ENCODE results near the gene P2RY8. TPM values are rescaled to one million over a fixed set of nuclear protein-coding genes. Genes with fewer than 3 reads are reported as not detected.

P2RY8 gene
- total RNA-seq, 1 donor from 2014 or later, result not detected

DNA sequence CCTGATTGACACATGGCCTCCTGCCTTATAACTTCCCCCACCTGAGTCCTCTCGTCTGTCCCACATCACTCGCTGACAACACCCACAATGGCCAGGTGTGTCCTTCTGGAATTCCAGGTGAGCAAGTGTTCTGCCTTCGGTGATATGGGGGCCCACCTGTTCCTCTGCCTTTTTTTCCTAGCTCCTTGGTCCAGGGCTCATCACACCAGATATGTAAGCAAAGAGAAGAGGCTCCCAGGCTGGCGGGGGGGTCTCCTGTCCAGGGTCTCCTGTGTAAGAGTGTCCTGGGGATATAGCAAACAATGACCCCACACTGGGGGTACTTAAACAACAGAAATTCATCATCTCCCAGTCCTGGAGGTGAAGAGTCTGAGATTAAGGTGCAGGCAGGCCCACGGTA is 25.2 kb downstream of the P2RY8 start:
- Mint-ChIP-seq H3K4me1 (ENCODE audit: unreplicated experiment) (no peaks in the 10 kb centered on the region), H3K27ac (ENCODE audit: unreplicated experiment) (no peak overlapping the region), H3K9me3 (ENCODE audit: unreplicated experiment) (no peaks in the 10 kb centered on the region), H3K36me3 (ENCODE audit: unreplicated experiment) (no peaks in the 10 kb centered on the region), H3K4me3 (ENCODE audit: unreplicated experiment) (no peak overlapping the region), H3K27me3 (ENCODE audit: unreplicated experiment) (no peaks in the 10 kb centered on the region)
- peak; percentile 75 for DNase-seq (ENCODE audit: extremely low spot score, unreplicated experiment)
- TF ChIP-seq, protein P1, sequence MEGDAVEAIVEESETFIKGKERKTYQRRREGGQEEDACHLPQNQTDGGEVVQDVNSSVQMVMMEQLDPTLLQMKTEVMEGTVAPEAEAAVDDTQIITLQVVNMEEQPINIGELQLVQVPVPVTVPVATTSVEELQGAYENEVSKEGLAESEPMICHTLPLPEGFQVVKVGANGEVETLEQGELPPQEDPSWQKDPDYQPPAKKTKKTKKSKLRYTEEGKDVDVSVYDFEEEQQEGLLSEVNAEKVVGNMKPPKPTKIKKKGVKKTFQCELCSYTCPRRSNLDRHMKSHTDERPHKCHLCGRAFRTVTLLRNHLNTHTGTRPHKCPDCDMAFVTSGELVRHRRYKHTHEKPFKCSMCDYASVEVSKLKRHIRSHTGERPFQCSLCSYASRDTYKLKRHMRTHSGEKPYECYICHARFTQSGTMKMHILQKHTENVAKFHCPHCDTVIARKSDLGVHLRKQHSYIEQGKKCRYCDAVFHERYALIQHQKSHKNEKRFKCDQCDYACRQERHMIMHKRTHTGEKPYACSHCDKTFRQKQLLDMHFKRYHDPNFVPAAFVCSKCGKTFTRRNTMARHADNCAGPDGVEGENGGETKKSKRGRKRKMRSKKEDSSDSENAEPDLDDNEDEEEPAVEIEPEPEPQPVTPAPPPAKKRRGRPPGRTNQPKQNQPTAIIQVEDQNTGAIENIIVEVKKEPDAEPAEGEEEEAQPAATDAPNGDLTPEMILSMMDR (IDR thresholded peaks at IDR 0.05), result no peak

DNA sequence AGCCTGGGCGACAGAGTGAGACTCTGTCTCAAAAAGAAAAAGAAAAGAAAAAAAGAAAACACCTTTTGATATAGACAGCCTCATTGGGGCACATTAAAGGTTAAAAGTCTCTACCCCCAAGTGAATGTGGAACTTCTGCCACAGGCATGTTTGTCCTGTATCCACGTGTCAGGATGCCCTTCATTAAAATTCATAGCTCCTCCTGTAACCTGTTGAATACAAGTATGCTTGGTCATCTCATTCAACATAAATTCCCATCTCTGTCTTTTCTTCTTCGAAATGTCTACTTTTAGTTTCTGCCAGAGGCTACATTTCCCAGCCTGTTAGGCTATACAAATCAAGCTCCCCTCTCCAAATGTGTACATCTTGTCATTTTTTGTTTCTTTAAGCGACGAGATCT is 25.8 kb downstream of the P2RY8 start:
- H3K27me3 Mint-ChIP-seq (ENCODE audit: unreplicated experiment), result no peaks in the 10 kb centered on the region
- no peak overlapping the region for H3K27ac Mint-ChIP-seq (ENCODE audit: unreplicated experiment)
- H3K36me3 Mint-ChIP-seq (ENCODE audit: unreplicated experiment), result no peaks in the 10 kb centered on the region
- H3K4me1 Mint-ChIP-seq (ENCODE audit: unreplicated experiment), result no peaks in the 10 kb centered on the region
- DNase-seq (ENCODE audit: extremely low spot score, unreplicated experiment), result no peak
- H3K4me3 Mint-ChIP-seq (ENCODE audit: unreplicated experiment), result no peak overlapping the region
- TF ChIP-seq, protein P1 (IDR thresholded peaks at IDR 0.05), result no peak
- H3K9me3 Mint-ChIP-seq (ENCODE audit: unreplicated experiment), result no peaks in the 10 kb centered on the region

DNA sequence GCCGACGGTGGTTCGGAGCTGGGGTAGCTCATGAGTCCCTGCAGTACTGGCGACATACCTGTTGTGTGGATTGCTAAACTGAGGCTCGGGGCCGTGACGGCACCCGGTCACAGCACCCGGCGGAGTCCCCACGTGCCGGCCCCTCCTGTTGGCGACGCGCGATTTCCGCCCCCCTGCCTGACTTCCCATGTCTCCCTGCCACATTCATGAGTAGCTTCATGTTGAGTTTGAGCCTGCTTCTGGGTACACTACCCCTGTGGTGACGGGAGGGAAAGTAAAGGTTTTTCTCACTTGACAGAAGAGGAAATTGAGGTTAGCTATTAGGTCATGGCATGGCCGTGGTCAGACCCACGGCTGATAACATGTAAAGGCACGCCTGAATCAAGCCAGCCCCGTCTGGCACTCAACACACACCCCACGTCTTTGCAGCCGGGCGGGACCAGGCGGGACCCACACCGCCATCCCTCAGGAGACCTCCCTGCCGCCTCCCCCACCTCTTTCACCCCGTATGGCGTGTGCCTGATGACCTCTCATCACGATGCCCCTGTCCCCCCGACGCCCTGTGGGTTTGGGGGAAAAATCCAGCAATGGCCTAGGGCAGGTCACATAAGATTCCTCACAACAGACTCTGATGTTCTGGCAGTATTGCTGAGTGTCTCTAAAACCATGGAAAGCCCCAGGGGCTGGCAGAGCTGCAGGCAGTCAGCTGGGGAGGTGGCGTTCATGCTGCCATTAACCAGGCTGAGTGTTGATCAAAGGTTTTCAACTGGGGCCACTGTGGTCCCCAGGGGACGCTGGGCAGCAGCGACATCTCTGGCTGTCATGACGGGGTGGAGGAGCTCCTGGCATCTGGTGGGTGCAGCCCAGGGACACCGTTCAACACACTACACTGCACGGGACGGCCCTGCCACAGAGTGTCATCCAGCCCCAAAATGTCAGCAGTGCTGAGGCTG is 29.2 kb downstream of the P2RY8 start:
- H3K4me3 Mint-ChIP-seq (ENCODE audit: unreplicated experiment), result no peak overlapping the region
- H3K9me3 Mint-ChIP-seq (ENCODE audit: unreplicated experiment), result no peaks in the 10 kb centered on the region
- H3K36me3 Mint-ChIP-seq (ENCODE audit: unreplicated experiment), result no peaks in the 10 kb centered on the region
- TF ChIP-seq, protein P1 (IDR thresholded peaks at IDR 0.05), result no peak
- H3K4me1 Mint-ChIP-seq (ENCODE audit: unreplicated experiment), result no peaks in the 10 kb centered on the region
- H3K27me3 Mint-ChIP-seq (ENCODE audit: unreplicated experiment), result no peaks in the 10 kb centered on the region
- H3K27ac Mint-ChIP-seq (ENCODE audit: unreplicated experiment), result no peak overlapping the region
- DNase-seq (ENCODE audit: extremely low spot score, unreplicated experiment), result peak; percentile 83

DNA sequence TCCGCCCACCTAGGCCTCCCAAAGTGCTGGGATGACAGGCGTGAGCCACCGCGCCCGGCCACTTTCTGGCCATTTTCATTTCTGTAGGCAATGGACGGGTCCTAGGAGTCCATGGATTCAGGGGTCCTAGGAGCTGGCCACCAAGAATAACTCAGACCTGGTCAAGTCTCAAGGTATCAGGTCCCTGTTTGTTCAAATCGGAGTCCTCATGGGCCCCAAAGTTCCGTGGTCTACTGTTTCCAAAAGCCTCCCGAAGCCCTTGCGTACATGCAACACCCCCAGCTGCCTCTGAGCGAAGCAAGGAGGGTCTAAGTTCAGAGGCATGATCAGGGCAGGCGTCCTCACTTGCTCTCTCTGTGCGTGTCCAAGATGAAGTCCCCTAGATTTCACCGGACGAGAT is 30.1 kb downstream of the P2RY8 start:
- no peaks in the 10 kb centered on the region for H3K4me1 Mint-ChIP-seq (ENCODE audit: unreplicated experiment)
- no peak overlapping the region for H3K27ac Mint-ChIP-seq (ENCODE audit: unreplicated experiment)
- H3K36me3 Mint-ChIP-seq (ENCODE audit: unreplicated experiment), result no peaks in the 10 kb centered on the region
- DNase-seq (ENCODE audit: extremely low spot score, unreplicated experiment), result peak; percentile 62
- H3K4me3 Mint-ChIP-seq (ENCODE audit: unreplicated experiment), result no peak overlapping the region
- no peaks in the 10 kb centered on the region for H3K9me3 Mint-ChIP-seq (ENCODE audit: unreplicated experiment)
- TF ChIP-seq, protein P1 (IDR thresholded peaks at IDR 0.05), result no peak
- no peaks in the 10 kb centered on the region for H3K27me3 Mint-ChIP-seq (ENCODE audit: unreplicated experiment)

DNA sequence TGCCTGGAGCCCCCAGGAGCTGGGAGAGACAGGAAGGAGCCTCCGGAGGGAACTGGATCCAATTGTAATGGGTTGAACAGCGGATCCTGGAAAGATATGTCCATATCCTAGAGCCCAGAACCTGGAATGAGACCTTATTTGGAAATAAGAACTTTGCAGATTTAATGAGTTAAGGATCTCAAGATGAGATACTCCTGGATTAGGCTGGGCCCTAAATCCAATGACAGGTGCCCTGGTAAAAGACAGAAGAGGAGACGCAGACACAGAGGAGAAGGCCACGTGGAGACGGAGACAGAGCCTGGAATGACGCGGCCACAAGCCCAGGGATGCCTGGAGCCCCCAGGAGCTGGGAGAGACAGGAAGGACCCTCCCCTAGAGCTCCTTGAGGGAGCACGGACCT is 34.1 kb downstream of the P2RY8 start:
- TF ChIP-seq, protein P1 (IDR thresholded peaks at IDR 0.05), result no peak
- Mint-ChIP-seq H3K9me3 (ENCODE audit: unreplicated experiment) (no peaks in the 10 kb centered on the region), H3K36me3 (ENCODE audit: unreplicated experiment) (no peaks in the 10 kb centered on the region), H3K4me1 (ENCODE audit: unreplicated experiment) (no peaks in the 10 kb centered on the region), H3K27me3 (ENCODE audit: unreplicated experiment) (no peaks in the 10 kb centered on the region), H3K4me3 (ENCODE audit: unreplicated experiment) (no peak overlapping the region), H3K27ac (ENCODE audit: unreplicated experiment) (no peak overlapping the region)
- no peak for DNase-seq (ENCODE audit: extremely low spot score, unreplicated experiment)

All from osteocyte (in vitro differentiated cells).